KOPT-K1 (cell line): Measurements from ENCODE around the gene ERGIC1.
A peak's percentile ranks its signal among the peaks of the same experiment; 100 is the strongest.

Experiments
- H3K27ac ChIP-seq: fragments of 200-600 bp; sonication (generic); 2 replicates; pipeline ENCODE4 v1.5.1; 2016; ENCODE audit warnings: antibody characterized with exemption, mild to moderate bottlenecking, low read depth, low read length; ENCODE audit not compliant: poor library complexity, severe bottlenecking
- H3K36me3 ChIP-seq: fragments of 200-600 bp; sonication (generic); 2 replicates; pipeline ENCODE4 v1.5.1; 2017; ENCODE audit warnings: antibody characterized with exemption, mild to moderate bottlenecking, low read length, moderate library complexity; ENCODE audit not compliant: insufficient read depth
- H3K9me3 ChIP-seq: fragments of 200-600 bp; sonication (generic); 2 replicates; pipeline ENCODE4 v1.5.1; 2017; ENCODE audit warnings: antibody characterized with exemption, low read length, mild to moderate bottlenecking; ENCODE audit not compliant: insufficient read depth, poor library complexity, severe bottlenecking

The ERGIC1 gene

DNA sequence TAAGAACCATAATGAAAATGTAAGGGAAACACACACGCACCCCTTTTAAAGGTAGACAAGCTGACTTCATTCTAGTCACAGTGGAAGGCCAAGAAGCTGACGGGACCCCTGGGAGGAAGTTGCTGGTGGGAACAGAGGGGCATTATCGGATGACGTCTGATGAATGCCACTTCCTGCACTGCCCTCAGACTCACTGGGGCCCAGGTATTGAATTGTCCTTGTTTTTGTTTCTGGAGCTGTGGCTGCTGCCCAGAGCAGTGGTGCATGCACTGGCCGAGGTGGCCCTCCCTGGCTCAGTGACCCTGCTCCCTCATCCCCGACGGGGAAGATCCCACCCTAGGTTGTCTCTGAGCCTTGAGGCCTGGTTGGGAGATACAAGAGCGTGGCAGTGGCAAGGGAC, 109.9 kb downstream of the ERGIC1 start:
- peaks cover 97% of the 10 kb centered on the region for H3K36me3 ChIP-seq
- no peak overlapping the region for H3K27ac ChIP-seq

DNA sequence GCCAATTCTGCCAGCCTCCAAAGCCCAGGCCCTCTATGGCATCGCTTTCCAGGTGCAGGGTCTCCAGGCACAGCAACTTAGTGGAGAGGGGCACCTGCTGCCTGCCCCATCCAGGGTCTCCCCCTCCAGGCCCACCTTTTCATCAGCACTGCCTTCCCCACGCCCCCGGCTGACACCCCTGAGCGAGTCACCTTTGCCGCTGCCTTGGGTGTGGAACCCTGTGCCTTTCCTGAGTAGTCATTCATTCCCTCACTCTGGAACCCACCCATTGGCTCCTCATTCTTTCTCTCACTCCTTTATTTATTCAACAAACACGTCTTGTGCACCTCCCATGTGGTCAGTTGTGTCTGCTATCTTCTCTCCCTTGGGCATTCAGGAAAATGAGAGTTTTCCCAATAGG, 110.7 kb downstream of the ERGIC1 start:
- Histone ChIP-seq H3K27ac (no peak overlapping the region), H3K9me3 (no peaks in the 10 kb centered on the region), H3K36me3 (peaks cover 96% of the 10 kb centered on the region)

More for the DNA sequence above, 109.9 kb downstream of the ERGIC1 start:
- H3K9me3 ChIP-seq, result no peaks in the 10 kb centered on the region

DNA sequence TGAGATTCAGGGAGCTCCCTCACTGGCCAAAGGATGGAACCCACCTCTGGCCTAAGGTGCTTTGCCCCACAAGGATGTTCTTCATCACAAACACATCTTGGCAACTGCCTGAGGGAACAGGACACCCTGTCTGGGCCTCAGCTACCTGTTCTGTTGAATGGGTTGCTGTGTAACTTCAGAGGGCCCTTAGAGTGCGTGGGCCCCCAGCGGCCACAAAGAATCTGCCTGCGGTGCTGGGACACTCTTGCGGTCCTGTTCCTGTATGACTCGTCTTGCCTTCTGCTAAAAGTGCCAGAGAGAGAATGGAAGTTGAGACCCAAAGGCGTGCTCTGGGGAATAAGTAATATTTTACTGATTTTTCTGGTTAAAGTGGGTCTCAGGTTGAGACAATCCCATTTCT, 111.1 kb downstream of the ERGIC1 start:
- H3K36me3 ChIP-seq, result peaks cover 96% of the 10 kb centered on the region
- H3K9me3 ChIP-seq, result no peaks in the 10 kb centered on the region
- H3K27ac ChIP-seq, result no peak overlapping the region

DNA sequence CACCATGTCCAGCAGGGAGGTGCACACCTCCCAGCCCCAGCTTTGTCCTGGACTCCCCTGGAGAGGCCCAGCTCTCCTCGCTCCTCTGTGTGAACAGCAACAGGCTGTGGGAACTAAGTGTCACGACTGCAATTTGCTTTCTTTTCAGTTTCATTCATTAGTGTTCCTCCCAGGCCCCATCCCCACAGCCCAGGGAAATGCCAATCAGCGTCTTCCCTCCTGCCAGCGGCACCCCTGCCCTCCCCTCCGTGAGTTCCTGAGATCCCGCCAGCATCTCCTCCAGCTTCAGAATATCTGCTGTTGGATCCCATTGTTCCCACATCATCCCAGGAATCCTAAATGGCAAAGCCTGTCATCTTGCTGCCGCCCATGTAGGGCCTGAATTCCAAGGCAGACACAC, 112.1 kb downstream of the ERGIC1 start:
- Histone ChIP-seq H3K9me3 (no peaks in the 10 kb centered on the region), H3K36me3 (peaks cover 94% of the 10 kb centered on the region), H3K27ac (no peak overlapping the region)

DNA sequence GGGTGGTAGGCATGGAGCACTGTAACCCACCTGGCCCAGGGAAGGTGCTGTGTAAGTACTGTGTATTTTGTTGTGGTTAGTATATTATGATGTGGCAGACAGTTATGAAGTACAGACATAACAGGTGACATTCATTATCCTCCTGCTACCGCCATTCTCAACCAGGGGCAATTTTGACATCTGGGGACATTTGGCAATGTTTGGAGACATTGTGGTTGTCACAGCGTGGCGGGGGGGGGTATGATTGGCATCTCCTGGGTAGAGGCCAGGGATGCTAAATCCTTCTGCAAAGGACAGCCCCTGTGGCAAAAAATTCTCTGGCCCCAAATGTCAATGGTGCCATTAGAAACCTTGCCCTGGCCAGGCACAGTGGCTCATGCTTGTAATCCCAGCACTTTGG, 115.4 kb downstream of the ERGIC1 start:
- H3K36me3 ChIP-seq, result peaks cover 74% of the 10 kb centered on the region
- H3K27ac ChIP-seq, result no peak overlapping the region
- H3K9me3 ChIP-seq, result no peaks in the 10 kb centered on the region

DNA sequence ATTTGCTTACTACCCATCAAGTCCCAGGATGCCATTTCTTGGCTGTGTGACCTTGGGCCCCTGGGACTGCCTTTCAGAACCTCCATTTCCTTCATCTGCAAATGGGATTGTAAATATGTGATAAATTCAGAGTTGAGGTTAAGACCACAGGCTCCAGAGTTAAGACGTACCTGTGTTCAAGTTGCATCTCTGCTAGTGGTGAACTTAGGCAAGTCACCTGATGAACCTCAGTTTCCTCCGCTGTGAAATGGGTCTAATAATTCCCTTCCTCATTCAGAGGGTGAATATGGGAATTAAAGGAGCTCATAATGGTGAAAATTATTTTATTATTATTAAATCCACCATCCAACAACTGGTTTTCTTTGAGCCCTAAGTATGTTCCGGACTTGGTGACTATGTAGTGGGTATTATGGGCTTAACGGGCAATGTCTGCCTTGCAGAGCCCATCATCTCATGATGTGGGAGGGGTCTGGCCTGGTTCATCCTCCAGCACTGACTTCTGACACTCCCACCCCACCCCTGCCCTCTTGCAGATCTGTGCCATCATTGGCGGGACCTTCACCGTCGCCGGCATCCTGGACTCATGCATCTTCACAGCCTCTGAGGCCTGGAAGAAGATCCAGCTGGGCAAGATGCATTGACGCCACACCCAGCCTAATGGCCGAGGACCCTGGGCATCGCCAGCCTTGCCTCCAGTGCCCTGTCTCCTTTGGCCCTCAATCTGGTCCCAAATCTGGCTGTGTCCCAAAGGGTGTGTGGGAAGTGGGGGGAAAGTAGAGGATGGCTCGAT, 116.3 kb downstream of the ERGIC1 start:
- Histone ChIP-seq H3K27ac (no peak overlapping the region), H3K36me3 (peaks cover 64% of the 10 kb centered on the region)

DNA sequence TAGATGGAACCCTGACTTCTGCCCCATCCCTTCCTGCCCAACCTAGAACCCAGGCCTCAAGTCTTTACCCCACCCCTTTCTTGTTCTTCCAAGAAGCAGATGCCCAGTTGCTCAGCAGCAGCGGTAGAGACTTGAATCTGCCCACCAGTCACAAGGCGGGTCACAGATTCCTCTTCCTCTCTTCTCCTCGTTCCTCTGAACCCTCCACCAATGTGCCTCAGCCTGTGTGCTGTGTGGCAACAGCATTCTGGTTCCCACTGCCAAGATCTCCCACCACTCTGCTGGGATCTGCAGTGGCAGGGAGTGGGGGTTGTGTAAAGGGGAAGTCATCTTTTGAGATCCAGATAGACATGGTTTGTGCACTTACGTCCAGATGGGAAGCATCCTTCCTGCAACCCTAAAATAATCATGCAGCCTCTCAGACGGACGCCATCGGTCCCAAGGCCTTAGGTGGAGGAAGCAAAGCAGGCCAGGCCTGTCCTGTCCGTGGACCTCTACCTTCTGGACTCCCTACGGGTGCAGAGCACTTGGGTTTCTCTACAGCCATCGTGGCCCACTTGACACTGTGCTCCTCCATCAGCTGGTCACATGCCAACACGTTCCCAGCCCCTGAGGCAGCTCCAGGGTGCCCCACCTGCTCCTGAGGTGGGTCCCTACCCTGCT, 117.5 kb downstream of the ERGIC1 start:
- H3K9me3 ChIP-seq, result no peaks in the 10 kb centered on the region
- no peak overlapping the region for H3K27ac ChIP-seq
- peaks cover 53% of the 10 kb centered on the region for H3K36me3 ChIP-seq

More for the DNA sequence above, 116.3 kb downstream of the ERGIC1 start:
- H3K9me3 ChIP-seq, result no peaks in the 10 kb centered on the region

DNA sequence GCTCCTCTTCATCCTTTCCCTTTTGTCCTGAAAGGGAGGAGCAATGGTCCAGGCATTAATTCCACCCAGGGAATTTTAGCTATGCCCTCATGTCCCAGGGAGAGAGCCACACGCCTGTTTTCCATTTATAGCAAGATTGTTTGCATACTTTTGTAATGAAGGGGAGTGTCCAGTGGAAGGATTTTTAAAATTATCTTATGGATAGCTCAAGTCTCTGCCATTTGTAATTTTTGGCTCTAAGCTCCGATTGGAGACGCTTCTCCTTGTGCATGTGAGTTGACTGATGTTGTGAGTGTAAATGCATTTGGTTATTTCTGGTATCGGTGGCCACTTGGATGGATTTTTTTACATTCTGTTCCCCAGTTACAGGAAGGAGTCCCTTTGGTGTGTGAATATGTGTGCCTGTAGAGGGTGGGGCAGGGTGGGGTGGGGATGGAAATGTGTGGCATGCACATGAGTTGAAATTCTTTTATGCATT, 118.0 kb downstream of the ERGIC1 start:
- no peak overlapping the region for H3K27ac ChIP-seq
- no peaks in the 10 kb centered on the region for H3K9me3 ChIP-seq
- H3K36me3 ChIP-seq, result peaks cover 47% of the 10 kb centered on the region

DNA sequence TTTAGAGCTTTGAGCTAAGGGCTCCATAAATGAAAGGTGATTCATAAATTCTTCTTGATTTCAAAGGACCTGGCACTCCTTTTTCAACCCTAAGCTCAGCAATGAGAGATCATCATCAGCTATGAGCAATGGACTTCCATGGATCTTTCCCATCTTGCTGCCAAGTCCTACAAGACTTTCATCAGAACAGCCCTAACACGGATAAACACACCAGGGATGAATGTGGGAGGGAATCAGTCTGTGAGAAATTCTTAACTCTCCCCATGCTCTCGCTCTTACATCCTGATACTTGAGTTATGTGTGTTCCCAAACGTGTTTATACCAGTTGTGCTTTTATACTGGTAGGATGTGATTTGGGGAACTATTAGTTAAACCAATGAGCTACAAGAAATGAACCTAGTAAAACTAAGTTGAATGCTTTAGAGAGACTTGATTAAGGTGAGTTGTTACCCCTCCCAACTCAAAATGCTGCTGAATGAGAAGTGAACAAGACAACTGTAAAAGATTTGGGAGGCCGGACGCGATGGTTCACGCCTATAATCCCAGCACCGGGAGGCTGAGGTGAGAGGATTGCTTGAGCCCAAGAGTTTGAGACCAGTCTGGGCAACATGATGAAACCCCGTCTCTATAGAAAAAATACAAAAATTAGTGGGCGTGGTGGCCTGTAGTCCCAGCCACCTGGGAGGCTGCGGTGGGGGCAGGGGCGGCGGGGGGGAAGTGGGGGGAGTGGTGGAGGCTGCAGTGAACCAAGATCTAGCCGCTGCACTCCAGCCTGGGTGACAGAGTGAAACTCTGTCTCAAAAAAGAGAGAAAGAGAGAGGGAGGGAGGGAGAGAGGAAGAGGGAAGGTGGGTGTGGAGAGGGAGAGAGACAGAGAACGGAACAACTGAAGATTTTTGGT, 120.0 kb downstream of the ERGIC1 start:
- Histone ChIP-seq H3K36me3 (peaks cover 29% of the 10 kb centered on the region), H3K9me3 (no peaks in the 10 kb centered on the region), H3K27ac (no peak overlapping the region)

DNA sequence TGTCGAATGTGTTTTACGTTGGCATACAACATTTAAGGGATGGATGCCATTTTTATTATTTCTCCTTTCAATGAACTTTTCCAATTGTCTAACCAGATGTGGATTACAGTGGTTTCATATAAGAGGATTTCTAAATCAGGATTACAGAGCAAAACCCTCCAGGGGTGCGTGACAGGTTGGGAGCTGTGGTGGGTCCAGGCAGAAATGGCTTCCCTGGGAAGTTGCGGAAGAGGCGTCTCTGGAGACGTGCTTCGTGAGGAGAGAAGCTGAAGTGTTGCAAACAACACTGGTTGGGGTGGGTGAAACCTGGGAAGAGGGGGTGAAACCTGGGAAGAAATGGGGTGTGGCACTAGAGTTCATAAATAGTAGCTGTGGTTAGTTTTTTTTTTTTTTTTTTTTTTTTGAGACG, 120.7 kb downstream of the ERGIC1 start:
- H3K9me3 ChIP-seq, result no peaks in the 10 kb centered on the region
- H3K27ac ChIP-seq, result no peak overlapping the region
- H3K36me3 ChIP-seq, result peaks cover 23% of the 10 kb centered on the region

DNA sequence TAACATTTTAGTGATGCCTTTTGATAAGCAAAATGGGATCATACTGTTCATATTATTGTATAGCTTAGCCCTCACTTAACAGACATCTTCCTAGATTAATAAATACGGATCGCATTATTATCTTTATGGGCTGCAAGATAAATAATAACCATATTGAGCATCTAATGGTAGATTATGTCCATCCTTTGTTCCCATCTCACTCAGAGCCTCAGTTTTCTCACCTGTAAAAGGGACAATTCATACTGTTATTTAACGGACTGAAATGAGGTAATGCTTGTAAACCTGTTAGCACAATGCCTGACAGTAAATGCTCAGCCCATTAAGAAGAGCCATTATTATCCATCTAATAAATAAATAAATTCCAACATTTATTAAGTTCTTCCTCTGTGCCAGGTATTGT, 122.2 kb downstream of the ERGIC1 start:
- no peak overlapping the region for H3K27ac ChIP-seq
- H3K9me3 ChIP-seq, result no peaks in the 10 kb centered on the region
- H3K36me3 ChIP-seq, result peaks cover 12% of the 10 kb centered on the region

DNA sequence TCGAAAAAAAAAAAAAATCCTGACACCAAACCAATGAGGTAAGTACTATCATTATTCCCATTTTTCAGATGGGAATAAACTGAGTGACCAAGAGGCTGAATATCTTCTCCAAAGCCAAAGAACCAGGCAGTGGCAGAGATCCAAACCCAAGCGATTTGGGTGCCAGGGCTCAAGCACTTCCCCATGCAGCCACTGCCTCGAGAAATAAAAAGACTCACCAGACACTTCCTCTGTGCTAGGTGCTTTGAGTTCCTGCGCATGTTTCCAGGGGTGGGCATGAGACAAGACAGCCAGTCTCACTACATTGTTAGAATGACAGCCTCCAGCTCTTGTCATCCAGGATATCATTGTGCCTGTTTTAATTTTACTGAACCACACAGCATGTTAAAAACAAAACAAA, 122.9 kb downstream of the ERGIC1 start:
- Histone ChIP-seq H3K36me3 (peaks cover 12% of the 10 kb centered on the region), H3K9me3 (no peaks in the 10 kb centered on the region), H3K27ac (no peak overlapping the region)

DNA sequence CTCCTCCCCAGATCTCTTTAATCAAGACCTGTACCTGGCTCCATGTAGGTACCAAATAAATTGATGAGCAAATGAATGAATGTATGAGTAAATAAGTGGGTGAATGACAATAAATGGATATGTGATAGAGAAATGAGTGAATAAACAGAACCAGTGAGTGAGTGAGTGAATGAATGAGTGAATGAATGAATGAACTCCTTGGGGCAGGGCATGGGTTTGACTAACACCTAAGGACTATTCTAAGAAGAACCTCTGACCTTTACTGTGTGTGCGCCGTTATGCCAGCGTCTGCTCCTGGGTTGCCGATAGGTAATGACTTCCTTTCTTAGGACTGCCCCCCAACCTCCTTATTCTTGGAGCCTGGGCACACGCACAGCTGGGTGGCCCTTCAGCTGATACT, 123.4 kb downstream of the ERGIC1 start:
- peaks cover 12% of the 10 kb centered on the region; the same call in 1 of the 2 replicates for H3K36me3 ChIP-seq
- H3K9me3 ChIP-seq, result no peaks in the 10 kb centered on the region
- no peak overlapping the region for H3K27ac ChIP-seq

DNA sequence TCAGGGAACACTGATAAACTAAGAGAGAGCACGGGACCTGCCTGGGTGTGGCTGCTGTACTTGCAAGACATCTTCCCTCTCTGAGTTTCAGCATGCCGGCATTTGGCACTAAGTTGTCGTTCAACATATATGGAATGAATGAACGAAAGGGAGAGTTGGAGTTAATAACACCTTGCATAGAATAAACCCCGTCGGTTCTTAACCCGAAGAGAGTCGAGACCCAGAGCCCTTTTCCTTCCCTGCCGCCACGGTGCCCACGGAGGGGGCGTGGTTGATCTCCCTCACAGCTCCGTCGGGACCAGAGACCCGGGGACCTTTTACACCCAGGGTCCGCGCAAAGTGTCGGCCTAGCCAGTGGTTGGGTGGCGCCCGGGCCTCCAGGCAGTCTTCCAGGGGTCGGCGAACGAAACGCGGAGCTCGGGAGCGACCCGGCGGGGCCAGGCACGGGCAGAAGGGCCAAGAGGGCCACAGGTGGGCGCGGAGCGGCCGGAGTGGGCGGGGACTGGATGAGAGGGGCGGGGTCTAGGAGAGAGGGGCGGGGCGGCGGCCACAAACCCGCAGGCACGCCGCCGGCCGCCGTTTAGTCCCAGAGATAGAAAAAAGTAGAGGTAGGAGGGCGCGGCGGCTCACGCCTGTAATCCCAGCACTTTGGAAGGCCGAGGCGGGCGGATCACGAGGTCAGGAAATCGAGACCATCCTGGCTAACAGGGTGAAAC, 124.4 kb downstream of the ERGIC1 start:
- no peaks in the 10 kb centered on the region for H3K9me3 ChIP-seq
- peaks cover 16% of the 10 kb centered on the region; the same call in 1 of the 2 replicates for H3K36me3 ChIP-seq
- peak overlapping the region; percentile 83 for H3K27ac ChIP-seq
